Suppressor macrophage (primary cell): Measurements from ENCODE around the gene FTCD.

ENCODE experiments used
- DNase-seq, 4 experiments: peaks; one replicate each; pipeline ENCODE4 v3.0.0-alpha.2; 2020 to 2022

Gene FTCD

DNA sequence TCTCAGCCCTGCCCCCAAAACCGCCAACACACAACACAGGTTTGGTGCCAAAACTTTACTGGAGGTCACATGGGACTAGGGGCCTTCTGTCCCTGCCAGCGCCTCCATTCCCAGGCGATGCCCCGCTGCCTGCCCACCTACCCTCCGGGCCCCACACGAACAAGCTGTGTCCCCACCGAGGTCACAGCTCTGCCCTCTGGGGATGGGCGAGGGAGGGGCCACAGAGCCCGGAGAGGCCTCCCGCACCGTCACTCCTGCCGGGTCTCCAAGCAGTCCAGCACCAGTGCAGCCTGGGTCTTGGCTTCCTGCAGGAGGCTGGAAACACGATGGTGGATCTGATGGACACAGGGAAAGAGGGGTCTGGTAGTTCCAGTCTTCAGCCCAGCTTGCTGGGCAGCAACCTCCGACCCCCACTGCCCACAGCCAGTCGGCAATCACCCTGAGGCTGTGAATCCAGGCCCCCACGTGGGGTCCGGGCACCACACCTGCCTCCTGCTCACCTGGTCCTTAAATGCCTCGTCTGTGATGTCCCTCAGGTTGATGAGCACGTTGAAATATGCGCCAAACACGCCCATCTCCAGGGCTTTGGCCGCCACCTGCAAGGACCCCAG, 18.5 kb downstream of the FTCD start:
- DNase-seq = no peak

DNA sequence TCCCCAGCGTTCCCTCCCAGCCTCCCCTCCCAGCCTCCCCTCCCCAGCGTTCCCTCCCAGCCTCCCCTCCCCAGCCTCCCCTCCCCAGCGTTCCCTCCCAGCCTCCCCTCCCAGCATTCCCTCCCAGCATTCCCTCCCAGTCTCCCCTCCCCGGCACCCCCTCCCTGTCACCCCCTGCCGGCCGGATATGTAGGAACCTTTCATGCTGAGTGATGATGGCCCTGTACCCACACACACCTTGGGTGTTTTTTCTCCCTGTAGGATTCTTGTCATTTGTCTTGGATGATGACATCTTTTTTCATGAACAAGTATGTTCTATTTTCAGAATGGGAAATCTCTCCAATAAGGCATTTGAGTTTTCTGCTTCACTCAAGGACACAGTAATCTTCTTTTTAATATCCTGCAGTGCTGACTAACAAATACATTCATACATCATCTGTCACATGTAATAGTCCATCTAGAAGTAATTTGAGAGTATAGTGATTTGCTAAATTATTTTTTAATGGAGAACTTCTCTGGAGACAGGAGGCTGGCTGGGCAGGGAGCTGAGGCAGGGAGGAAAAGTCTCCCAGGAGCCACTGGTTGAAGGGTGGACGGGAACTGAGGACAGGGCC, 19.5 kb downstream of the FTCD start:
- no peak for DNase-seq

DNA sequence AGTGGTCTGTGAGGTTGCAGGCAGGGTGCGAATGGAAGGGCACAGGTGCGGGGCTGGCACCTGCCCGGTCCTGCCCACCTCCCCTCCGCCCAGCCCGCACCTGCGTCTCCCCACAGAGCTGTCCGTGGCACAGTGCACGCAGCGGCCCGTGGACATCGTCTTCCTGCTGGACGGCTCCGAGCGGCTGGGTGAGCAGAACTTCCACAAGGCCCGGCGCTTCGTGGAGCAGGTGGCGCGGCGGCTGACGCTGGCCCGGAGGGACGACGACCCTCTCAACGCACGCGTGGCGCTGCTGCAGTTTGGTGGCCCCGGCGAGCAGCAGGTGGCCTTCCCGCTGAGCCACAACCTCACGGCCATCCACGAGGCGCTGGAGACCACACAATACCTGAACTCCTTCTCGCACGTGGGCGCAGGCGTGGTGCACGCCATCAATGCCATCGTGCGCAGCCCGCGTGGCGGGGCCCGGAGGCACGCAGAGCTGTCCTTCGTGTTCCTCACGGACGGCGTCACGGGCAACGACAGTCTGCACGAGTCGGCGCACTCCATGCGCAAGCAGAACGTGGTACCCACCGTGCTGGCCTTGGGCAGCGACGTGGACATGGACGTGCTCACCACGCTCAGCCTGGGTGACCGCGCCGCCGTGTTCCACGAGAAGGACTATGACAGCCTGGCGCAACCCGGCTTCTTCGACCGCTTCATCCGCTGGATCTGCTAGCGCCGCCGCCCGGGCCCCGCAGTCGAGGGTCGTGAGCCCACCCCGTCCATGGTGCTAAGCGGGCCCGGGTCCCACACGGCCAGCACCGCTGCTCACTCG, 23.3 kb downstream of the FTCD start:
- no peak for DNase-seq

DNA sequence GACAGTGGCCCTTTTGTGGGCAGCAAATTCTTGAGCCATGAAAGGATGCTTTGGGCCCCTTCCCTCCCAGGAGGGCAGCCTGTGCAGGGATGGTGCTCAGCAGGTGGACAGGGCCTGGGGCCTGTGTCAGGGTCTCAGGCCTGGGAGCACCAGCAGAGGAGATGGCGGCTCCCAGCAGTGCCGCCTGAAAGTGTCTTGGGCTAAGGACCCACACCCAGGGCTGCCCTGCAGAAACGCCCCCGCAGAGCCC, 23.9 kb downstream of the FTCD start:
- DNase-seq = no peak

DNA sequence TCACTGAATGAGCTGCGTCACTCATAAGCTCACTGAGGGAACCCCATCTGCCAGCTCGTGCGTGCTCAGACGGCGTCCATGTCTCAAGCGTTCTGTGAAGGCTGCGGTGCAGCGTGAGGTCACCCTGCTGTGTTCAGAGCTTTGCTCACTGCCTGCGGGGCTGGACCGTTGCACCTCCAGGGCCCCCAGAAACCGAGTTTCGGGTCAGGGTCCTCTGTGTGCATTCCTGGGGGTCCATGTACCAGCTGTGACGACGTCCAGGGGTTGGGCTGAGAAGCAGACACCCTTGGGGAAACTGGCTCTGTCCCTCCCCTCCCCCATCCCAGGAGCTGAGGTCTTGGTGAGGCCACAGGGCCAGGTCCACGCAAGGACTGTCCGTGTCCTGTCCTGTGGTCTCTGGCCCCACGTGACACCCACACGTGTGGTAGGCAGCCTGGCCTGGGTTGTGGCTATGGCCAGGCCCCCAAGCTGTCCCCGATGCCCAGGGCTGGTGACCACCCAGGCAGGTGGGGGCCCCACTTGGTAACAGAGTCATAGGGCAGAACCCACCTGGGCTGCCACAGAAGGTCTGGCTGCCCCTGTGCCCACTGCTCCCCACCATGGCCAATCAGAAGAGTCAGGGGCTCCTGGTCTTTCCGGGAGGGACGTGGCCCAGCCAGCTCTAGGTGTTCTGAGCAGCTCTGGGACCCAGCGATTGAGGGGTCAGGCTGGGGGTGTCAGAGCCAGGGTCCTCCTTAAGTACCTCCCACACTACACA, 24.4 kb downstream of the FTCD start:
- DNase-seq = no peak

DNA sequence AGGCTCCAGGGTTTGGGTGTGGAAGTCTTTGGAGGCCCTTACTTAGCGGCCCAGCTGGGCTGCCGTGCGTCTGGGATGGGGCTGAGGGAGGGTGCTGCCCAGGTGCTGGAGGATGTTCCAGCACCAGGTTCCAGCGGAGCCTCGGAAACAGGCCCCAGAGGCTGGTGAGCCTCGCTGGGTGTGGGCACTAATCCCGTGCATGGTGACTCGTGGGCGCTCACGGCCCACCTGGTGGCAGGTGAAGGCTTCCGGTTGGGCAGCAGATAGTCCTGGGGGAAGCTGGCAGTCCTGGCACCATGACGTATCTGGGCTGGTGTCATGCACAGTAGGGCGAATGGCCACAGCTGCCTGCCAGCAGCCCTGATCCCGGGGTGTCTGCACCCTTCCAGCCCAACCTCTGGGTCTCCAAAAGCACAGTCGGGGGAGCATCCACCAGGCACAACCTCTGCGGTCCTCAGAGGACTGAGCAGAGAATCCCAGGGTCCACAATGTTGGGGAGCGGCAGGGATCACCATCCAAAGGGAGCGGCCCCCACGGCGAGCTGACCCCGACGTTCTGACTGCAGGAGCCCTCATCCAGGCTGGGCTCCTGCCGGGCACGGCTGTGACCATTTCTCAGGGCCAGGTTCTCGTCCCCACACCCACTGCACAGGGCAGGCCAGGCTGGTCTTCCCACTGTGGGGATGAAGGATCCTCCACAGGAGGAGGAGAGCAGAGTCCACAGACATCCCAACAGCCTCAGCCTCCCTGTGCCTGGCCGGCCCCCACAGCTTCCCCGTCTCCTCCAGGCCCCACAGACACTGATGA, 25.3 kb downstream of the FTCD start:
- DNase-seq = no peak

DNA sequence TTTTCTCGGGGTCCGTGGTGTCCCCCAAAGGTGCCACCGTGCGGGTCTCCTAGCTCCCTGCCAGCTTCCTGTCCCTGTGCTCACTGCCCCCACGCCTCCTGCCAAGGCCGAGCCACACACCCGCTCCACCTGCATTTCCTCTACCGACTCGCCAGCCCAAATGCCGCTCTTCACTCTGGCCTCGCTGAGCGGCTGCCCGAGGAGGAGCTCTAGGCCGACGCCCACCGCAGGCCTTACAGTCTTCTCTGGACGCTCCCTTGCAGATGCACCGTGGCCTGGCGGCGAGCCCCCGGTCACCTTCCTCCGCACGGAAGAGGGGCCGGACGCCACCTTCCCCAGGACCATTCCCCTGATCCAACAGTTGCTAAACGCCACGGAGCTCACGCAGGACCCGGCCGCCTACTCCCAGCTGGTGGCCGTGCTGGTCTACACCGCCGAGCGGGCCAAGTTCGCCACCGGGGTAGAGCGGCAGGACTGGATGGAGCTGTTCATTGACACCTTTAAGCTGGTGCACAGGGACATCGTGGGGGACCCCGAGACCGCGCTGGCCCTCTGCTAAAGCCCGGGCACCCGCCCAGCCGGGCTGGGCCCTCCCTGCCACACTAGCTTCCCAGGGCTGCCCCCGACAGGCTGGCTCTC, 26.3 kb downstream of the FTCD start:
- DNase-seq = no peak

DNA sequence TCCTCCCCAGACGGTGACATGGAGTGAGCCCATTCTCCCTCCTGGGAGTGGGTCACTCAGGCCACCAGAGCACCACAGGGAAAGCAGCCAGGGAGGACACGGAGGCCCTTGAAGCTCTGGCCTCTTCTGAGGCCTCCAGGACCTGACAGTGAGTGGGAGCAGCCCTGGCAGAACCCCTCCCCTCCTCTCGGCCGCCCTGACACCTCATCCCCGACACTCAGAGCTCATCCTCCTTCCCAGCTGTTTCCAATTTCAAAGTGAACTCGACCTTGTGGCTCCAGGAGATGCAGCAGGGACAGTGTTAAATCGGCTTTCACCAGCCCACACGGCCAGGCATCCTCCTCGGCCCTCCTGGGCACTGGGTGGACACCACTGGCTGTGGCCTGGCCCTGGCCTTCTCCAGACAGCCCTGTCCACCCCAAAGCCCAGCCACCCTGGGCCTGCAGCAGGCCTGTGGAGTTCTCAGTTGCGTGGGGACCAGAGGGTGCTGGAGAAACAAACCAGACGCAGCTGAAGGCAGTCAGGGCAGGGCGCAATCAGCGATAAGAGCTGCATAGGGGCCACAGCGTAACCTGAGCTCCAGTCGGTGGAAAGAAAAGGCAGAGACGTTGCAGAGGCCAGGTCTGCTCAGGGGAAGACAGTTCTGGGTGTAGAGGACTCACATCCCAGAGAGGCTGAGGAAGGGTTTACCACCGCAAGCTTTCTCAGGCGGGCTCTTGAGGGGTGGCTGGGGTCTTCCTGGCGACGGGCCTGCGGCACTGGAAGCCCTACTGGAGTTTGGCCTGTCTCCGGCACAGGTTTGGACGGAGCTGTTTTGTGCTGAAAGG, 27.1 kb downstream of the FTCD start:
- no peak for DNase-seq

DNA sequence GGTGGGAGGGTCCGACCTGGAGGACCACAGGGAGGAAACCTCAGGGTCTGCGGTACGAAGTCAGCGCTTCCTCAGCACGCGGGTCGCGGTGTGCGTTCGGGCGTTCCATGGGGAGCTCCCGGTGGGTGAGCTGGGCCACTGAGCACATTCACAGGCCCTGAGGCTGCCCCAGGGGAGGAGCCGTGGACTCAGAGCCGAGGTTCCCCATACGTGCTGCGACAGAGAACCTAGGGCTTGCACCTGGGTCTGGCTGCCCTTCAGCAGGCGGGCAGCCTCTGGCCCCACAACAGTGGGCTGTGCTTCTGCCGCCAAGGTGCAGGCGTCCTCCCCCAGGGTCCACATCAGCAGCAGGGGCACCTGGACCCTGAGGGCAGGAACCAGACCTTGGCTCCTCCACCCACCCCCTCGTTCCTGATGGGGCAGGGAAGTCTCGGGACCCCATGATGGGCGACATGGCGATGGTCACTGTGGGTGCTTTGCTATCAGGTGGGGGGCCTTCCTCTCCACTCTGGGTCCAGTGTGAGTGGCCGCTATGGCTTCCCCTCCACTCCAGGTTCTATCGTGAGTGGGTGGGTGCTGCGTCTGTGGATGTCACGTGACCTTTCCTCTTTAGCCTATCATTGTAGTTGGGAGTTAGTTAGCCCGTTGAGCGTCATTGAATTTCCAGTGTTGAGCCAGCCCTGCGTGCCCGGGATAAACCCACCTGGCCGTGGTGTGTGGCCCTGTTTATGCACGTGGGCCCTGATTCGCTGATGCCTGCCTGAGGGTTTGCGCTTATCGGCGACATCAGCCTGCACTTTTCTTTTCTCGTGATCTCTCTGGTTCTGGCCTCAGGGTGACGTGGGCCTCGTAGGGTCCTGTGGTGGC, 27.9 kb downstream of the FTCD start:
- DNase-seq = no peak

DNA sequence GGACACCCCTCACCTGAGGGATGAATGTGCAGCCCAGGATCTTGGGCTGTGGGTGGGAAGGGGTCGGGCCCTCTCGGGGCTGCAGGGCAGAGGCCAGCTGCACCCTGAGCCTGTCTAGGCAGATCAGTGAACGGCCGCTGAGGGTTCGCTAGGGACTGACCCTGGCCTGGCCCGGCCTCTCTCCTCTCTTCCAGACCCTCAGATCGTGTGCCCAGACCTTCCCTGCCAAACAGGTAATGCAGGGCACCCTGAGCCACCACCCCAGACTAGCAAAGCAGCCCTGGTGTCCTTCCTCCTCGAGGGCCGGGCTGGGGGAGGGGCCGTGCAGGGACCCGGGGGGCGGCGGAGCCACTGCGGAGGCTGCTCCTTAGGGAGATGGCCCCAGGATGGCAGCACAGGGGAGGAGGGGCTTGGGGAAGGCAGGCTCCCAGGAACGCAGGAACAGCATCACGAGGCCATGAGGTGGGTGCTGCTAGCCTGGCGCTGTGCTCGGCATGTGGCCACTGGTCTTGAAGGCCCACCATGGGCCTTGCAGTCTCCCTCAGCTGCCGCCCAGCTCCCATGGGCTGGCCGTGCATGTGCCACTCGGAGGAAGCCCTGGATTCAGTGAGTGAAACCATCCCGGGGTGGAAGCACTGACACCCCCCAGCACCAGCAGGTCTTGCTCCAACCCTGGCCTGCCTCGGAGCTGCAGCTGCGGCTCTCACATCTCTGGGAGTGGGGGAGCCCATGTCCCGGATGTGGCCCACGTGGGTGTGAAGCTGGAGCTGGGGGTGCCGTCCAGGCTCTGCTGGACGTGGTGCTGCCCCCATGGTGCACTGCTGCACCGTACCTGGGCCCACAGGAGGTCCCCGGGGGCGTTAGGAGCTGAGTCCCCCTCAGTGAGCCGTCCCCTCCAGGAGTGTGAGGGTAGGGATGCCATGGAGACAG, 28.8 kb downstream of the FTCD start:
- DNase-seq = no peak

DNA sequence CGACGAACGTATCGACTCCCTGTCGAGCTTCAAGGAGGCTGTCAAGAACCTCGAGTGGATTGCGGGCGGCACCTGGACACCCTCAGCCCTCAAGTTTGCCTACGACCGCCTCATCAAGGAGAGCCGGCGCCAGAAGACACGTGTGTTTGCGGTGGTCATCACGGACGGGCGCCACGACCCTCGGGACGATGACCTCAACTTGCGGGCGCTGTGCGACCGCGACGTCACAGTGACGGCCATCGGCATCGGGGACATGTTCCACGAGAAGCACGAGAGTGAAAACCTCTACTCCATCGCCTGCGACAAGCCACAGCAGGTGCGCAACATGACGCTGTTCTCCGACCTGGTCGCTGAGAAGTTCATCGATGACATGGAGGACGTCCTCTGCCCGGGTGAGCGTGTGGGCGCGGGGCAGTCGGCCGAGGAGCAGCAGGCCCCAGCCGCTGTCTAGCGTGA, 29.5 kb downstream of the FTCD start:
- no peak for DNase-seq

DNA sequence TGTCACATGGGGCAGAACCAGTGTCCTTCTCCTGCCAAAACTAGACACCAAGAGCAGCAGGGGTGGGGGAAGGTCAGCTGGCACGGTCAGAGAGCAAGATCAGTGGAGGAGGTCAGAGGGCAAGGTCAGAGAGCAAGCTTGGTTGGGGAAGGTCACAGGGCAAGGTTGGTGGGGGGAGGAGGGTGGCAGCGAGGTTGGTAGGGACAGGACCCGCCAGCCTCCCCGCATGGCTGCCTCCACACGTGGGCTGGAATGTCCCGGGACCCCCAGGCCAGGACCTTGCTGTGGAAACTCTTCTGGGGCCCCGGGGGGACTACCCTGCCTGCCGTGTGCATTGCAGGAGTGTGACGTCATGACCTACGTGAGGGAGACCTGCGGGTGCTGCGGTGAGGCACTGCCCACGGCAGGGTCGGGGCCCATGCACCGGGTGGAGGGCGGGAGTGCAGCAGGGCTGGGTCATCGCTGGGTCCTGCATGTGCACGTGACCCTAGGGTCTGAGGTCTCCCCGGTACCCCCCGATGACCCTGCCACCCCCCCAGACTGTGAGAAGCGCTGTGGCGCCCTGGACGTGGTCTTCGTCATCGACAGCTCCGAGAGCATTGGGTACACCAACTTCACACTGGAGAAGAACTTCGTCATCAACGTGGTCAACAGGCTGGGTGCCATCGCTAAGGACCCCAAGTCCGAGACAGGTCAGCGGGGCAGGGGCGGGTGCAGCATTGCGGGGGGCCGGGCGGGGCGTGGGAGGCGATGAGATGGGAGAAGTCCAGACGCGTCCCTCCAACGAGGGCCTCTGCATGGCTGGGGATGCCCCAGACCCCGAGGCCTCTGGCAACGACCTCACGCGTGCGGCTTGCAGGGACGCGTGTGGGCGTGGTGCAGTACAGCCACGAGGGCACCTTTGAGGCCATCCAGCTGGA, 30.2 kb downstream of the FTCD start:
- no peak for DNase-seq

DNA sequence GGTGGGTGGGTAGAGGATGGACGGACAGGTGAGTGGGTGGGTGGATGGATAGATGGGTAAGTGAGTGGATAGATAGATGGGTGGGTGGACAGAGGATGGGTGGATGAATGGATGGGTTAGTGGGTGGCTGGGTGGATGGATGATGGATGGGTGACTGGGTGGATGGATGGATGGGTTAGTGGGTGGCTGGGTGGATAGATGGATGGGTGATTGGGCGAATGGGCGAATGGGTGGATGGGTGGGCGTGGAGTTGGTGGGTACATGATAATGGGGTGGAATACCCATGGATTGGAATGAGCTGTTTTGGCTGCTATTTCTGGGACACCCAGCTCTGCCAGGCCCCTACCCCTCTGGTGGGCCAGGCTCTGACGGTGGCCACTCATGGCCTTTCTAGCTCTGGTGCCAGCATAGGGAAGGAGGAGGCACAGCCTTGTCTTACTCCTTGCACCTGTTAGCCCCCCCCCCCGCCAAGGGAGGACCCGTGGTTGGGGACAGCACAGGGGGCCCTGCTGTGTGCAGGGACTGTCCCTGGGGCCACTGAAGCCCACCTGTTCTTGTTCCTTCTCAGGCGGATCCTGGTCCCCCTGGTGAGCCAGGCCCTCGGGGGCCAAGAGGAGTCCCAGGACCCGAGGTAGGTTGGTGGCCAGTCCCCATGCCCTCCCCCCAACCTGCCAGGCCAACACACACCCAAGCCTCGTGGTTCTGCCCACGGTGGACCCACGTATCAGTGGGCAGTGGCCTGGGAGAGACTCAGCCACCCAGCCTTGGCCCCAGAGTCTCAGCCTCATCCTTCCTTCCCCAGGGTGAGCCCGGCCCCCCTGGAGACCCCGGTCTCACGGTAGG, 31.1 kb downstream of the FTCD start:
- no peak for DNase-seq

DNA sequence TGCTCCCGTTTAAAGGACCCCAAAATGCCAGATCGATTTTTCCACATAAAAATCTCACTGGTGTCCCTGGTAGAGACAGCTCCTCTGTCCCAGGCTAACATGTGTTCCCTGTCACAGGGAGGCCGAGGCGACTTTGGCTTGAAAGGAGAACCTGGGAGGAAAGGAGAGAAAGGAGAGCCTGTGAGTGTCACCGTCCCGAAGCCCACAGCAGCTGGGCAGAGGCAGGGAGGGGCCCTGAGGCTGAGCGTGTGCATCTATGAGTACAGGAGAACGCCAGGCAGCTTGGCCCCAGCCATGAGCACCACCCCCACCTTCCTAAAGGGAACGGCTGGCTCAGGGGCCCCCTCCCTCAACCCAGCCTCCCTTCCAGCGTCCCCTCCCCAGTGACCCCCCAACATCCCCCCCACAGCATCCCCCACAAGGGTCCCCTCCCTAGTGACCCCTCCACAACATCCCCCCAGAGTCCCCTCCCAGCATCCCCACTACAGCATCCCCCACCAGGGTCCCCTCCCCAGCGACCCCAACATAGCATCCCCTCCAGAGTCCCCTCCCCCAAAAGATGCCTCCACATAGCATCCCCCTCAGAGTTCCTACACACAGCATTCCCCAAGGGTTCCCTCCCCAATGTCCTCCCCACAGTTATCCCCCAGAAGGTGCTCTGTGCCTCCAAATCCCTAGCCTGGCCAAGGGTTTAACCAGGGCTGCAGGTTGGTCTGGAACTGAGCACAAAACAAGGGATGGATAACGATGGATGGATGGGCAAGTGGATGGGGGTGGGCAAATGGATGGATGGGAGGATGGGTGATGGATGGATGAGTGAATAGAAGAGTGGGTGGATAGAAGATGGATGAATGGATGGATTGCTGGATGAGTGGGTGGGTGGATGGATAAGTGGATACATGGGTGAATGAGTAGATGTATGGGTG, 32.4 kb downstream of the FTCD start:
- DNase-seq = no peak

DNA sequence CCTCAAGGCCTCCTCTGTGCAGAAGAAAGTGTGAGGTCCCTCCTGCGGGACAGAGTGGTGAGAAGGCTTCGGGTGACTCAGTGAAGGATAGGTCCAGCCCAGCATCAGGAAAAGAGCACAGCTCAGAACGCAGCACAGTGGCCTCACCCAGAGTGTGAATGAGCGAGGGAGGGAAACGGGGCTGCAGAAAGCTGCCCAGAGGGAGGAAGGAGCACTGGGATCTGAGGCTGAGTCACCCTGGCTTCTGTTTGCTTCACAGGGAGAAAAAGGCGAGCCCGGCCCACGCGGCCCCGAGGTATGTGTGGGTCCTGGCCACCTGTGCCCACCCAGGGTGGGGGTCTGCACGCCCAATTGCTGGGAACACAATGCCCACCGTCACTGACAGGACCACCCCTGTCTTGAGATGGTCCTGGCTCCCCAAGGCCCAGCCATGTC, 33.1 kb downstream of the FTCD start:
- no peak for DNase-seq
